GM21526 (cell line): Measurements from ENCODE around the gene MAX.

Source experiments
- ATAC-seq: cut with Tn5 transposase; IDR thresholded peaks from one replicate; pipeline ENCODE4 v1.9.1; 2021; ENCODE audit warnings: moderate library complexity; ENCODE audit not compliant: unreplicated experiment, low FRiP score

MAX gene

DNA sequence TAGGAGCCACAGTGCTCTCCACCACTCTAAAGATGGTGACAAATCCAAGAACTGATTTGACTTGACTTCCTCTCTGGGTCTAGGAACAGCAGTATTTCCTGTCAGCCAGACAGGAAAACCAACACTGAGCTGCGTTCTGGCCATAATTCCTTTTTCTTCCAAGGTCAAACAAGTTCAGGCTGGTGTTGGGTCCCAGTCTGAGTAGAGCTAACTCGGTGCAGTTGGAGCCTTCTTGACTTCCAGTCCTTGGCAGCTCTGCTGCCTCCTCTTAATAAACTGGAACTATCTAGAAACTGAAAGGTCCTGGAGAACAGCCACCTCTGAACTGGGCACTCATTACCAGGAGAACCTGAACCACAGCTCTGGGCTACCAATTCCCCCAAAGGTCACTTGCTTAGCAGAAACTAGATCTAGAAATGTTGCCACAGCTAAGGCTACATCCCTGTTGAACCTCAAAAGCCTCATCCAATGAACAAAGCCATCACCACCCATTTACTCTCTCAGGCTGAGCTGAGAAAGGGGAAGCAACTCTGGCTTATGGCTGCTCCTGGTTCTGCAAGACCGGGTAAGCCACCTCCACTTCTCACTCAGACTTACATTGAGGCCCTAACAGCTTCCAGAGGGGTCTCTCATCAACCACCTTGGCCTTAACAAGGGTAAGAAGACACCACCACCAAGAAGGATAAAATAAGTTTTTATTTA, 27.7 kb downstream of the MAX start:
- no peak for ATAC-seq

DNA sequence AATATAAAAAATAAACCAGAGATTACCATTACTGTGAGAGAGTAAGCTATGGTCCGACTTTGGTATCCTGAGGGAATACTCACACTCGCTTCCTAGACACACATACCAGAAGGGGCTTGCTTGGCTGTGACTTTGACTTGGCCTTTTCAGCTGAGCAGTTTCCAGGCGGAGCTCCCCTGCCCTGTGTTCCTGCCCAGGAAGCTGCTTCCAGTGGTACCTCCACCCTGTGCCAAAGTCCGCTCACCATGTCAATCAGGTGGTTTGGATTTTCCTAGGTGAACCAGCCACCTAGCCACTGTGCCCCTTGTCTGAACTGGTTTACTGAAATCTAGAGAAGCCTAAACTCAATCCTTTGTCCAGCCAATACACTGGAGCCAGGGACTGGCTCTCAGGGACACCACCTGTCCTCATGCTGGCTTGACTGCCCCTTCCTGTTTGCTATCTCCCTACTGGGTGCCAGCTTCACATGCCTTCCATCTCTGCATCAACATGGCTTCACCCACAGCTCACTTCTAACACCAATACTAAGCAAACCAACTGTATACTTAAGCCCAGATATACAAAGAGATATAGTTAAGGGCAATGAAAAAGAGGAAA, 28.6 kb downstream of the MAX start:
- ATAC-seq, result no peak

DNA sequence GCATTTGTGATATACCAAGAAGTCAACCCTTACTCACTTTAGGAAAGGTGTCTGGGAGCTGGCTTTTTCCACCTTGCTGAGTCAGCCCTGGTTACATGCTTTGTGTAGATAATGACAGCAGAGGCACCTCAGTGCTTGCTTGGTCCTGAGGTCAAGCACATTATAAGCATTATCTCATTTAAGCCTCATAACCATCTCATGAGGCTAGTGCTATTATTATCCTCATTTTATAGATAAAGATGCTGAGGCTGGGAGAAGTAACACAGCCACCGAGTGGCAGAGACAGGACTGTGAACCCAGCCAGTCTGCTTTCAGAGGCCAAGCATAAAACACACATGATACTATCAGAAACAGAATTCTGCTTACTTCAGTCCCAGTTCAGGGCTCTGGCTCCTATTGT, 29.4 kb downstream of the MAX start:
- ATAC-seq, result no peak

DNA sequence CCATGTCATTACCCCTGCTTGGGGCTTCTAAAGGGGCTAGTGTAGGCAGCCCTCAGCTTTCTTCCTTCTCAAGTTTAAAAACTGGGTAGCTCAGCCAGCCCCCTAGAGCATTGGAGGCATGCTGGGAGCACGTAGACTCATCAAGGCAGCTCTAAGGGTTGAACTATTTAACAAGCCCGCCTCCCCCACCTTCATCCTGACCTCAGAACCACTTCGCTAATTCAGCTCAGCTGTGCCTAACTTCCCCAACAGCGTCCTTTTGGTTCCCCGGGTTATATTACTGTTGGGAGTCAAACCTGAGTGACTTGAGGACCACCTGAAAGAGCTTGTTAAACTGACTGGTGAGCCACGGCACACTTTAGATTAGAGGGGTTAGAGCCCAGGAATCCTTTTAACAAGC, 30.1 kb downstream of the MAX start:
- no peak for ATAC-seq

DNA sequence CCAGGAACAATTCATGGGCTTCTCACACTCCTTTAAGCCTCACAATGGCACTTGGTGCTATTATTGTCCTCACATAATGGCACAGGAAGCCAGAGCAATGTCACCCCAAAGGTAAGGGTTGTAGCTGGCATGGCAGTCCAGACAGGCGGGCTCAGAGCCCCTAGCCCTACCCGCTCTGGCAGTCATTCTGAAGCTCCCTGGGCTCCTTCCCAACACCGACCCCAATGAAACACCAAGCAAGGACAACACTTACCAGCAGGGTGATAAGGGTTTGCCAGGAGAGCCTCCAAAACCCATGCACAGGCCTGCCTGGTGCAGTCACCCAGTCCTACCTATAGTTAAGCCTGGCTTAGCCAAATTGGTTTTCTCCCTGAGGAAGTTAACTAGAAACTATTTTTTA, 30.8 kb downstream of the MAX start:
- no peak for ATAC-seq

DNA sequence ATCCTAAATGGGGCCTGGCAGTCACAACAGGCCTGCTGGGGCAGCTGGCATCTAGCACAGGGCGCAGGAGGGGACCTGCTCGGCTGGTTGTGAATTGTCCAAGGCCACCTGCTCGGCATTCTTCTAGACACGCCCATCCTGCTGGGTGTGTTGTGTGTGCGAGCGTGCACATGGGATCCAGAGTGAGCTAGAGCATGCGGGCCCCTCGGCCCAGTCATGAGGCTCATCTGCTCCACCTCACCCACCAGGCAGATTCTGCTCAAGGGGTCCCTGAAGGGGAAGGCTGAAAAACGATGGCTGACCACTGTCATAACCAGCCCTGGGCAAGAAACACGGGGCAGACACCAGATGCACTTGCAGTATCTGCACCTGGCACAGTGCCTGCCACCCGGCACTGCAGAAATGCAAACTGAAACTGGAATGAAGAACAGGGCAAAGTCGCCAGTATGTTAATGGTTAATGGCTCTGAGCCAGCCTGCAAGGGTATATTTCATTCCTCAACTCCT, 31.8 kb downstream of the MAX start:
- no peak for ATAC-seq

DNA sequence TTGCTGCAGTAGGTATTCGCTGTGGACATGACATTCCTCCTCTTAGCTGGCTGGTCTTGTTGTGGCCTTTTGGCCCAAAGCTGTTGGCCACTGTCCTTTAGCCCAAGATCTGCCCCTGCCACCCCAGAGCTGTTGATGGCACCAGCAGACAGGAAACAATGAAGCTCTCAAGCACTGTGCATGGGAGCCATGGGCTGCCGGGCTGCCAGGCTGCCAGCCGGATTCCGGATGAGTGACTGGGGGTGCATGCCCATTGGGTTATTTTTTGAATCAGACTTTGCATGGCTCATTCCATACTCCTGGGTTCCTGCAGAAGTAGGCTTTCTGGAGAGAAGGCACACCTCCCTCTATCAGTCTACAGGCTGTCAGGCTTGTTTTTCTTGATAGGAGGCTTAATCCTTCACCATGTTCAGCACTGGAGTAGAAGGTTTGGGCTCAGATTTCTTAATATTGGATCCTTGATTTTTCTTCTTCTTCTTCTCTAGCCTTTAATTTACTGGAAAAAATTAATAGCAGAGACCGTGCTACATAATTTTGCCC, 32.4 kb downstream of the MAX start:
- no peak for ATAC-seq

DNA sequence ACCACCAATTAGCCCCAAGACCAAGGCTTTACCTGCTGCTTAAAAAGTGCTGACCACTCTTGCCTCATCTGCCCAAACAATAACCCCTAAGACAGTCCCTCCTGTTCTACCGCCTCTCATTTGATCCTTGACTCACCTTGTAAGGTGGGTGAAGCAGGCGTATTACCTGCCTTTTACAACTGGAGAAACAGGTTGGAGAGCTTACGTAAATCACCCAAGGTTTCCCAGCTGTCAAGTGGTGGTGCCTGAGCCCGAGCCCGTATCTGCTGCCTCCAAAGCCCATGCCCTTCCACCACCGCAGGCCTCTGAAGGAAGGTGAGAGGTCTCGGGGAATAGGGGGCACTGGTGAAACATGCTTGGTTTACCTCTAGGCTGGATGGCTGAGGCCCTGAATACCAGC, 36.6 kb downstream of the MAX start:
- ATAC-seq, result no peak

DNA sequence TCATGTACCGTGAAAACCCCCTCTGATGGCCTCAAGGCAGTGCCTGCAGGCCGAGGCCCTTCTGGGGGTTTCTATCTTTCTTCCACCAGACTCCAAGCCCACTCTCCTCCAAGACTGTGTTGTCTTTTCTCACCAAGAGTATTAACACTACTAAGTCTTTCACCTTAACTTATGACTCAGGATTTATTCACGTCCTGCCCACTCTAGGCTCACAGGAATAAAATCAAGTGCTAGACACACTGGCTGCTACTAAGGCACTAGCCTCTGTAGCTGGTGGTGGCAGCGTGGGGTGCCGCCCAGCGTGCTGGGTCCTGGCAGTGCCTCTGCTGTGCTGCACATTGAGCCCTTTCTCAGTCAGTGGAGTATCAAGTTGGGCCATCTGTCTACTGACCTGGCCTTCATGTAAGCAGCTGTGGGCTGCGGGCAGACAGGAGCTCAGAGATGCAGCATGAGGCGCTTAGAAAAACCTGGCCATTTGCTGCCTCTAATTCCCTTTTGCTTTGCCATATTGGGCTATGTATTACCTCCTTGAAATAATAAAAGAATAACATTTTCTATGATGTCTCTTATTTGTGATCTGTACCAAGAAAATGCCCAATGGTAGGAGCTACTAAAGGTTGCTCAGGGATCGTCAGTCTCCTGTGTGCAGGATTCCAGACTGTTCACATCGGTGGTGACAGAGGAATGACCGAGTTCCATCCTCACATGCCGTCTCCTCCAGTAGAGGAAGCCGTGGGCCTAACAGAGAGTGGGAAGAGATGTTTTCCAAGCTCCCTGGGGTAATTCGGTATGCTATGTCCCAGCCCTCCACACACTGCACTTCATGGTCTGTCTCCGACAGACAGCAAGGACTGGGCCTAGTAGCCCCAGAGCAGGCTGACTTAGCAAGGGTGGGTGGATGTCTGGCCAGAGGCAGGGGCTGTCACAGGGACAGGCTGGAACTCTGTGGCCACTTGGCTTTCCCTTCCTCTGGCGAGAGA, 39.9 kb downstream of the MAX start:
- no peak for ATAC-seq

DNA sequence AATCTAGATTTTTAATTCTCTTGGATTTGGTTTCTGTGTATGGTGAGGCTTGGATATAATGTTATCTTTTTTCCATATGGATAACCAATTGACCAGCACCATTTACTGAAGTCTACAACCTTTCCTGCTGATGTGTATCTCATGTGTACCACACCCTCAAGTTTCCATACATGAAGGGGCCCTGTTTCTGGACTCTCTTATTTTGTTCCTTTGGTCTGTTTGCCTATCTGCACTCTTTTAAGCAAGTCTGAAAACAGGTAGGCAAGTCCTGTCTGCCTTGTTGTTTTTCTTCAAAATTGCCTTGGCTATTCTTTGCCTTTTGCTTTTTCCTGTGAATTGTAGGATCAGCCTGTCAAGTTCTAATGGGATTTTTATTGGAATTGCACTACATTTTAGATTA, 44.6 kb downstream of the MAX start:
- ATAC-seq, result no peak

DNA sequence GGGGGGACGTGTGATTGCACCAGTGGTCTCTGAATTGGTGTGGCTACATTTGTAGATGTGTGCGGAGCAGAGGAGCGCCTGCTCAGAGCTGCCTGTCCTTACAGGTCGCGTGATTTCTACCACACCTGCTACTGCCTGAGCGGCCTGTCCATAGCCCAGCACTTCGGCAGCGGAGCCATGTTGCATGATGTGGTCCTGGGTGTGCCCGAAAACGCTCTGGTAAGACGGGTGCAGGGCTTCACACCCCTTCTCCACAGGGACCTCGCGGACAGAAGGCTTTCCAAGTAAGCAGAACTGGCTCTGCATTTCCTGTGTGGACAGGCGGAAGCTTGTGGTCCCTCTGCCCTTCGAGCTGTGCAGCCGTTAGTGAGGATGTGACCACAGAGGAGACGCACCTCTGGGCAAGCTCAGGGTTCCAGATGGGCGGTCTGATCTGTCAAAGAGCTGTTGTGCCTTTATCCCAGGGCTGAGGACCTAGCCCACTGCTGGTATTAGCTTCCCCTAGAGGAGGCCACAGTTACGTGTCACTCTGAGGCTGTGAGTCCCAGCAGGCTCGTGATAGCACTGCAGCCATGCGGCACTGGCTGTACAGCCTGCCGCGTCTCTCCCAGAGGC, 47.7 kb downstream of the MAX start:
- ATAC-seq, result no peak

DNA sequence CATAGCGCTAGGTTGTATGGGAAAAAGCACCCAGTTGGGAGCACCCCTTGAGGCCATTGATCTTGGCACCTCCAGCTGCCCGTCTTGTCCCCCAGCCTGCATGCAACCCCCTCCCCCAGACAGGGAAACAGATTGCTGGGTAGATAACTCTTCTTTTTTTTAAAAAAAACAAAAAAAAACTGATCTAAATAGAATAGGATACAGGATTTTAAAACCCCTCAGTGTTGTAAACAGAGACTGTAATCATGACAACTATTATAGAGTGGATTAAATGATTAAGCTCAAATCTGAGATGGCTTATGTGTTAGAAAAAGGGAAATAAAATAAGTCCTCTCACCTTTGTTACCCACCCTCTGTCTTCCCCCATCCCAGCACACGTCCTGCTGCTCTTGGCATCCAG, 48.9 kb downstream of the MAX start:
- ATAC-seq, result no peak

DNA sequence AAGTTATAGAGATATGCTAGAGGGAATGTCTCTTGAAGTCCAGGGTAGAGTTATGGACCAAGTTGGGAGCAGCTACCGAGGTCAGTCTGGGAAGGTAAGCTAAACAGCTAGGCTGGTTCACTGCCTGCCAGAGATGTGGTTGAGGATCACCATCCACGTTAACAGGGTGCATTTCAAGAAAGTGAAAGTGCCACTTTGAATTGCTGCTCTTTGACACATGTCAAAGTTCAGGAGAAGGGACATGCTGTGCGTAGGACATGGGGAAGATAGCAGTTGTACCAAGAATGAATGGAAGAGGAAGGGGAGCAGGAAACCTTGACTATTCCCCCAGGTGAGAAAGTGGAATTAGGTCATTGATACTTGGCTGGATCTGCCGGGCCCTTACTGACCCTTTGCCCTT, 49.5 kb downstream of the MAX start:
- ATAC-seq, result no peak

DNA sequence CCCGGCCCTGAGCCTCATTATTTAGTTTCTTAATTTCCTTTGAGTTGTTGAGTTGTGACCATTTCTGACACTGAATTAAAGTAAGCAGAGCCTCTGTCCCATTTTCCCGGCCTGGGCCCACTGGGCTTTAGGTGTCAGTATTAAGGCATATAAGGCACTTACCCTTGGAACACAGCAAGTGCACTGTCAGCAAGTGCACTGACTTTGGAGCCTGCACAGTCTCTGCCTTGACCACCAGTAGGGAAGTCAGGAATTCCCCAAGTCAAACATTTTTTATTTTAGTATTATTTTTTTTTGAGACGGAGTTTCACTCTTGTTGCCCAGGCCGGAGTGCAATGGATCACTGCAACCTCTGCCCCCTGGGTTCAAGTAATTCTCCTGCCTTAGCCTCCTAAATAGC, 56.6 kb downstream of the MAX start:
- no peak for ATAC-seq

DNA sequence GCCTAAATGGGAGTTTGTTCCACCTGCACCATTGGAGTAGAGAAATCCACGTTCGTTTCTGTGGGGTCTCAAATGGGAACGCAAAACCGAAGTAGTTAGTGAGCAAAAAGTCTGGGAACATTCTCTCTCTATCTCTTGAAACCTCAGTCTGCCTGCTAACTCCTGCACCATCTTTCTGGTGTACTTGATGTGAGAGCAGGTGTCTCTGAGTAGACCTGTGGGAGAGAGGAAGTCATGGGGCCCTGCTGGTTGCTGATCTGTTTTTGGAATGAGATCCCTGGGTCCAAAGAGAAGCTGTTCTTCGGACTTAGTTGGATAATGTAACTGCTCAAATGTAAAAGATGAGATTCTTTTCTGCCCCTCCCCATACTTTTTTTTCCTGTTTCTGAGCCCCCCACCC, 57.3 kb downstream of the MAX start:
- no peak for ATAC-seq

DNA sequence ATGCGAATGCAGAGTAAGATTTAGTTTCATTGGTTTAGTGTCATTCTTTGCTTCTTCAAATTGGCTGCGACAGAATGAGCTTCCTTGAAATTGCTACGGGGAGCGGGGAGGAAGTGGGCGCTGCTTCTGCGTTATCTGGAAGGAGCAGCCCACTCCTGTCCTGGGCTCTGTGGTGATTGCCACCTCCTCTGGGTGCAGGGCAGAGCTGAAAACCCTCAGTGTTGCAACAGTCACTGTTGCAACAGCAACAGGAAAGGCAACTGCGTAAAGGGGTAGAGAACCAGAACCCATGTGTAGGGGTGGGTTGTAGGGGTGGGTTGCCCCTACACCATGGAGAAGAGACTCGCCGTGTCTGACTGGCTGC, 57.7 kb downstream of the MAX start:
- ATAC-seq, result no peak

DNA sequence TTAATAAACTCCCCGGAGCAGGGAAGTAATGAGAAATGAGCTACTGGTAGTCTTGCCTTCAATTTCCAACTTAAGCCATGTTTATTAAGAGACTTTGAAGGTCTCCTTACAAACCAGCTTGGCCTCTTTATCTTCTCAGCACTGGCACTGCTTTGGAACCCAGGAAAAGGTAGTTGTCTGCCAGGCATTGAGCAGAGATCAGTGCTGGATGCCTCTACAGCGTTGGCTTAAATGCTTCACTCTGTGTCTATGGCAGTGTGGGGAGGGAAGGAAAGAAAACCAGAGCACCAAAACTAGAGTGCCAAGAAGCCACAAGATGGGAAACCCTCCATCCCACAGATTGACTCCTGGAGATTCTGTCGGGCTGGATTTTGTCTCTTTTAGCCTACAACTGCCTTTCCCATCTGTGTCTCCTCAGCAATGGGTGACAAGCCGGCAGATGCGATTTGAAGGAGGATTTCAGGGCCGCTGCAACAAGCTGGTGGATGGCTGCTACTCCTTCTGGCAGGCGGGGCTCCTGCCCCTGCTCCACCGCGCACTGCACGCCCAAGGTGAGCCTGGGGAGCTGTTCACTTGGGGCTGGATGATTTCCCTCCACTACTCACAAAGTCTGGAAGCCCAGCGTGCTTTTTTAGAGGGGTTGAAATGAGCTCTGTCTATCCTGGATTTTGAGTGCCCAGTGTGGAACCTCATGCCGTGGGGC, 58.3 kb downstream of the MAX start:
- ATAC-seq, result no peak

DNA sequence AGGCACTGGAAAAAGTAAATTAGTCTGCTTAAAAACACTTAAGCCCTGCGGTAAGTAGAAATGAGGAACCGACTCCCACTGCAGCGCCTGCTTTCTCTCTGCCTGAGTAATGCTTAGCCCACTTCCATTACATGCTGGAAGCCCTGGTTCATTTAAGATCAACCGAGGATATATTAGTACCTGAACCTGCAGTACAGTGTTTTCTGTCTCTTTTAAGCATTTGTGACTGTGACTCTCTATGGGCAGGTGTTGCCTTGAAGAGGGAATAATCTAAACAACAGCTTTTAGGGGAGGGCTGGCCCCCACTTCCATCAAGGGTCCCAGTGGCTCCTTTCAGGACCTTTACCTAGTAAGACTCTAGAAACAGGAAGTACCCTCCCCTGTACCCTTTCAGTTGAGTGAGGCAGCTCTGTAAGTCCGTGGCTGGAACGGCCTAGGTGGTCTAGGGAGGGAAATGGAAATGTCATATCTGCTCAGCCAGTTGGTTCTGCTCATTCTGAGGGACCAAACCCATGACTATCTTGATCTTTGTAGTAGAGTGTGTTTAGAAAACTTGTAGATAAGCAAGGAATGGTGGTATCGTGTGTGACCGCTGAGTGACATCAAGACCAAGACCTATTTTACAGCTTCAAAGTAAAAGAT, 59.5 kb downstream of the MAX start:
- ATAC-seq, result no peak

DNA sequence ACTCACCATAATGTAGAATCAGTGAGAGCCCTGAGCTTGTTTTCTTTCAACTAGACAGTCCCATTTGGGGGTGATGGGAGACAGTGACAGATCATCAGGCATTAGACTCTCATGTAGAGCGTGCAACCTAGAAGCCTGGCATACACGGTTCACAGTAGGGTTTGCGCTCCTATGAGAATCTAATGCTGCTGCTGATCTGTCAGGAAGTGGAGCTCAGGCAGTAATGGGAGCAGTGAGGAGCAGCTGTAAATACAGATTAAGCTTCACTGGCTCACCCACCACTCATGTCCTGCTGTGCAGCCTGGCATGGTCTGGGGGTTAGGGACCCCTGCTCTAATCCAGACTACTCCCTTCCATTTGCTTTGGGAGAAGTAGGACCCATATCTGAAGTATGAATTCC, 60.0 kb downstream of the MAX start:
- no peak for ATAC-seq
